NCI-H1694 treated with DMSO at 0.1 percent for 48 hours (cell line): ENCODE measurements around the gene MVK.

ENCODE experiments used
- DNase-seq: peaks from one replicate; lab custom pipeline; 2025; lab: John Stamatoyannopoulos, UW

The MVK gene

GRCh38 chr12:109573029-109573913, at the start of gene MVK, which contains the start of gene MMAB:
Gene MVK (plus strand): TSS chr12:109573794. CDS start chr12:109574823, 1,029 bp downstream.
Gene MMAB (minus strand): TSS chr12:109573504. CDS start chr12:109573480, 24 bp downstream.
- peak; percentile 97 for DNase-seq

DNA sequence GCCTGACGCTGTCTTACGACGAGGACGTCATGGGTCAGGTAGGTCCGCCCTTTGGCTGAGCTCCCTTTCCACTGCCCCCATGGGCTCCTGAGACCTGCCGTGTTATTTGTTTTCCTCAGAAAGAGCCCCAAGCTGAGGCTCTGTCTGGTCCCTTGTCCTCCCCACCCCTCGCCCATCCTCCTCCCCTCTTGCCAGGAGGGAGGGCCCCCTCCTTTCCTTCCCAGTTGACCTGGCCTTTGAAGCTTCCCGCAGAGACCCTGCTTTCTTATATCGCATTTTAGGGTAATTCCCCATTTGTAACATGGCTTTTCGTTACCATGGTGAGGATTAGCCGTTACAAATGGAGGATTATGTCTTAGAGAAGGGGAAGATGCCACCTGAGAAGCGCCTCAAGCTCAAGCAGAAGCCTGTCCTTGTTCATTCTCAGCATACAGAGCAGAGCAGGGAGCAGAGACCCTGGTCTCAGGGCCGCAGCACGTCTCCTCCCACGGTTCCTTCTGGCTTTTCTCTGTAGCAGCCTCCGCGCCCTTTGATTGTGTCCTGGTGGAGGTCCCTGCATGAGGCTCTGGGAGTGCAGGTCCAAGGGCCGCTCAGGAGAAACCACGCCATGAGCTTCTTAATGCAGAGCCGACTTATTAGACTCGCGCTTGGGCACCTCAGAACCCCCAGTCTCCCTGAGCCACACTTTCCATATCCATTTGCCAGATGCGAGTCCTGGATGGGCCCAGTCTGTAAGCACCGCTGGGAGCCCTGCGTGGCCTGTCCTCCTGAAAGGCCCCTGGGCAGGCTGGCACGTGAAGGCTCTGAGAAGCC, 48.9 kb upstream of the MVK start:
- DNase-seq, result no peak

DNA sequence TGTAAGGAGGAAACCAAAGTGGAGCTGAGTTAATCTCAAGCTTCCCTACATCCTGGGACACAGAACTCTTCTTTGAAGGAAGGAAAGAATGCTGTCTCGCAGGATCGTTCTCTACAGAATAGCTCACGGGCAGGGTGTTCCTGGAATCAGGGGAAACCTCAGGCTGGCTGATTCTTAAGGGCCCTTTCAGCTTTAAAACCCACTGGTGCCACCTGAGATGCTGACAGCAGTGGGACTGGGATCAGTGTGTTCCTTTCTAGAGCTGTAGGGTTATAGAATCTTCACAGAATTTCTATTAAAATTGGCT, 48.4 kb upstream of the MVK start:
- DNase-seq, result no peak

DNA sequence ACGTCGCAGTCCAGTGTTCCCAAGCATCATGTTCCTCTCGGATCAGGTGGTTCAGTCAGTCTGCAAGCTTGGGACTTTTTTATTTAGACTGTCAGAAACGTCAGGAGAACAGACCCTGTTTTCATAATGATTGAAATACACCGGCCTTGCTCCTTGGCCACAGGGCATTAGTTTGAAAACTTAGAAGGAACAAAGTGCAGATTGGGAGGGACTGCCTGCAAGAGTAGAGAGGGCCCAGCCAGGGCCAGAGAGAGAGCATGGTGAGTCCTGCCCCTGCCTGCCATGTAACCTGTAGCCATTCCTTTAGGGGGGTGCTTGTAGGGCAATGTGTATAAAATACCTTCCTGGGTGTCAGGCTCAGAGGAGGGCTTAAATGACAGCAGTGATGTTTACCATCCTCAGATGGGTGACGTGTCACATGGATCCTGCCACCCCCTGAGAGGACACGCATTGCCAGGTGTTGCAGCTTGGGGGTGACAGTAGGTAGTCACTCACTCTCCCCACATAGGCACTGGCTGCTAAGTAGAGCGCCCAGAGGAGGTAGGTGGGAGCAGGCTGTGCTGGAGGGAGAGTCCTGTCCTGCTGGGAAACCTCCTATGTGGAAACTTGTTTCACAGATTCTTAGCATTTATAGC, 46.0 kb upstream of the MVK start:
- no peak for DNase-seq

- DNase-seq, result peak; percentile 30
These were observed 43.6 kb upstream of the MVK start for GRCh38 chr12:109529691-109530640.

DNA sequence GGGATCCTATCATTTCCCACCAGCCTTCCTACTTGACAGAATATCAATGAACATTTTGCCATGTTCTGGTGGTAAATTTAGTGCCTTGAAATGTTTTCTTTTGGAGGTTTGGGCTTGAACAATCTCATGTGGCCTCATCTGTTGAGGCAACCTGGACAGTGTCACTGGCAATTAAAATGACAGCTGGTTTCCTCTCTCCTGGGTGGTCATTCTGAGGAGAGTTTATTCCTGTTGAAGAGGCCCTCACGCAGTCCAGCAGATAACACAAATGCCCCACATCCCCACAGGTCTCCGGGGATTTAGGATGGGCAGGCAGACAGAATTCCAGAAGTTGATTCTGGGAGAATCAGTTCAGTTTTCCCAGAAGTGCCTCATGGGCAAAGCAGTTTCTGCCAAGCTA, 42.2 kb upstream of the MVK start:
- DNase-seq, result no peak

DNA sequence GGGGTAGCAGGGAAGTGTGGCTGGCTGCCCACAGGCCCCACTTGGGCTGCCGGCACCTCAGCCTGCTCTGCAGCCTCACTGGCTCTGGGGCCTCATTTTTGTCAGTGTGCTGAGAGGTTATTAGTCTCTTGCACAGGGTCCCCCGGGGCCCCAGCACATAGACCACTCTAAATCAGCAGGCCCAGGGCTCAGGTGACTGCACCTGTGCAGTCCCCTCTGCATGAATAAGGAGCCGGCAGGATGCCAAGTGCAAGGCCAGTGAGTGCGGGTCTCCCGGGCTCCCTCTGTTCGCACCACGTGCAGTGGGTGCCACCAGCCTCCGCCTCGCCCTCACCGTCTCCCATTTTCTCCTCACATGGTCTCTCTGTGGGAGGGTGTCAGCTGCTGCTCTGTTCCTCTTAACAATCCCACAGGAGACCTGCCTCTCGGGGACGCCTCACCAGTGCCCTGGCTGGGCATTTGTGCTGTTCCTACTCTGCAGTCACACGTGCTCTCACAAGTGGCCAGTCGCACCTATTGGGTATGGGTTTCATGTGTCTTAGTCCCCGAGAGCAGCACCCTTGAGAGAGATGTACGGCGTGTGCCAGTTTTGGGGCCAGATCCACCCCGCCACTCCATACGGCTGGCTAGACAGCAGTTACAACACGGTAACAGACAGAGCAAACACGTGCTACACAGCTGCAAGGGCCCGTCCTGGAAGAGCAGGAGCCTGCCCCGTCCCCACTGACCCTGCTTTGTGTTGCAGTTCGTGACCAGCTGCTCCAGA, 40.7 kb upstream of the MVK start:
- no peak for DNase-seq

- DNase-seq, result no peak
These were observed 40.2 kb upstream of the MVK start for GRCh38 chr12:109533487-109533740.

GRCh38 chr12:109534456-109534855, 39.1 kb upstream of the MVK start:
- no peak for DNase-seq

DNA sequence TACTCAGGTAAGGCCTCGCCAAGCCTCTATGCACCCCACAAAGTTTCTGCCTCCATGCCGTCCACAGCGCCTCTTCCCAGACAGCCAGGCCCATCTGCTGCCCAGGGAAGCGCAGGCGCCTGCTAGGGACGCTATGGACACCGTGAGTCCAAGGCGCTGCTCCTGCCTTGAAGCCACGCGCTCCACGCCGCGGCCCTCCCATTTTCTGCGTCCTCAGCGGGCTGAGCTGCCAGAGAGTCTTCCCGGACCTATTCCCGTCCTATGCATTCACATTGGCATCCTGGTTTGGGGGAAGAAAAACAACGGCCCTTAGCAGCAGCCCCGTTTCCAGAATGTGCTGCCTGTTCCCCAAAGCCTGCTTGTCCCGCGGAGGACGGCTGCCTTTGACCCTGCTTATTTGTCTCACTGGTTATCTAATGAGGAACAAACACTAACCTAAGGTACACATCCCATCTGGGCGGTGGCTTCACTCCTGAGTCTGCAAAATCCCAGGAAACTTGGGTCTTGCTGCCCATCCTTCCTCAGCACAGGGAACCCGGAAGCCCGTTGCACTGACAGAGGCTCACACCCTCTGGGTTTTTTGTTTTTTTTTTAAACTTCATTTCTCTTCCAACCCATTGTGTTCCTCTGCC, 38.2 kb upstream of the MVK start:
- no peak for DNase-seq

DNA sequence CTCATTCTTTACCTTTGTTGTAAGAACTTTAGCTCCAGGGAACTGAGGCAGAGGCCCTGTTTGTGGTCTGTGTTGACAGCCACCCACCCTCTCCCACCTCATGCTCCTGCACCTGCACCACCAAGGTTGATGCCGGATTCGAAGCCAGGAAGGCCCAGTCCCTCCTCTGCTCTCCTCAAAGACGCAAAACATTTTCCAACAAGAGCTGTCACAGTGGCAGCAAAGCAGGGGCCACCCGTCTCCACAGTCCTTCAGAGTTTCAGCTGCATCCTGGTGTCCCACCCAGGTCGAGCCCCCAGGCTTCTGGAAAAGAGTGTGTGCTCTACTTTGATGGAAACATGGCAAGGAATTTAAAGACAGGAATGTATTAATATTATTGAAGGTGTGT, 37.7 kb upstream of the MVK start:
- DNase-seq, result no peak

- no peak for DNase-seq
These were observed 36.5 kb upstream of the MVK start for GRCh38 chr12:109537136-109537535.

DNA sequence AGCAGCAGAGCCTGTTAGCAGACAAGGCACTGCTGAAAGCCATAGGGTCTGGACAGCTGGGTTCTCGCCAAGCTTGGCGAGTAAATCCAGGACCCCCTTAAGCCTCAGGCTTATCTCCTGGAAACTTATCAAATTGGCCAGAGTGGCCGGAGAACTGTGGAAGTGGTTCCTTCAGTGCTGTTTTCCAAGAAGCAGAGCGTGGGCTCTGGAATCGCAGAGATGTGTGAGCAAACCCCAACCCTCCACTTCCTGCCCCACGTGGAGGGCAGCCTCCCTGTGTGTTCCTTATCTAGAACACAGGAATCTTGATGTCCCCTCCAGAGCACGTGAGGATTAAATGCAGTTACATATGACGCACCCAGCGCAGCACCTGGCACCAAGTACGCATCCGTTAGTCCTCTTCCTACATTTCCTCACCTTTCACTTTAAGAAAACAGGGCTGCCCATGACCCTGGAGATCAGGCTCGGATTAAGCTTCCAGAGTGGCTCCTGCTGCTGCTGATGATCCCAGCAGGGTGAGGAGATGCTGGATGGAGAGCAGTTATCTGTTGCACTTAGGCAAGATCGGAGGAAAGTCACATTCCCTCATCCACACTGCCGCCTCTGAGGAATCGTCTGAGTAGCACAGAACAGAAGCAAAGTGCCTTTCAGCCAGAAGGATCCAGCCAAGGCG, 35.3 kb upstream of the MVK start:
- no peak for DNase-seq

- DNase-seq, result no peak
These were observed 34.1 kb upstream of the MVK start for GRCh38 chr12:109539508-109539907.

GRCh38 chr12:109540526-109541412, 32.8 kb upstream of the MVK start:
- DNase-seq, result no peak

GRCh38 chr12:109541413-109541726, 32.2 kb upstream of the MVK start:
- DNase-seq, result no peak

- DNase-seq, result no peak
These were observed 31.6 kb upstream of the MVK start for GRCh38 chr12:109542014-109542413.

DNA sequence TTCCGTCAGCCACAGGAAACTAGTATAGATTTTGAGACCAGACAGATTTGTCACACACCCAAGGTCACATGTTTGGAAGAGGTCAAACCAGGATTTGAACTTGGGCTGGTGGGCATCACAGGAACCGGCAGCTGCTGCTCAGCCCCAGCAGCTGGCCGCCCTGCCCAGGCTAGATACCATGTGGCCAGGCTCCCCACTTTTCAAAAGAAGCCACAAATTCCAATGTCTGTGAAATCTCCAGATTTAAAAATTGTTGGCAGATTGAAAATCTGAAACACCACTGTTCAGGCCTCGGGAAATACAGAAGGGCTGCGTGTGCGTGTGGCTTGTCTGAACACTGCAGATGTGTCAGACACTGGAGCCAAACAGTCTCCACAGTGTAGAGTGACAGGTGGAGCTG, 30.7 kb upstream of the MVK start:
- no peak for DNase-seq

- DNase-seq, result peak; percentile 52
These were observed 28.6 kb upstream of the MVK start for GRCh38 chr12:109544955-109545531.
